Left ventricle myocardium inferior (tissue), 1 donor: Measurements from ENCODE around the gene TNN. TPM values are rescaled to one million over a fixed set of nuclear protein-coding genes. Genes with fewer than 3 reads are reported as not detected.

Source experiments
- DNase-seq: peaks from one replicate; pipeline ENCODE4 v3.0.0-alpha.2; 2020
- H3K27ac ChIP-seq: fragments of 200-600 bp; replicated peaks from 2 replicates; pipeline ENCODE4 v1.8.0; 2021
- H3K27me3 ChIP-seq: fragments of 200-600 bp; 2 replicates; pipeline ENCODE4 v1.8.0; 2021; ENCODE audit warnings: low read depth
- H3K36me3 ChIP-seq: fragments of 200-600 bp; 2 replicates; pipeline ENCODE4 v1.8.0; 2021
- H3K4me1 ChIP-seq: fragments of 200-600 bp; 2 replicates; pipeline ENCODE4 v1.8.0; 2021
- H3K4me3 ChIP-seq: fragments of 200-600 bp; 2 replicates; pipeline ENCODE4 v1.8.0; 2021; ENCODE audit warnings: mild to moderate bottlenecking, moderate library complexity
- H3K9me3 ChIP-seq: fragments of 200-600 bp; replicated peaks from 2 replicates; pipeline ENCODE4 v1.8.0; 2021
- intact Hi-C: fragments of 100-400 bp; cut with micrococcal nuclease; formaldehyde crosslinking; loops from one replicate; pipeline ENCODE4 v1.11.0; 2022
- total RNA-seq: library from RNA; stranded (reverse); fragmentation: NEBNext Ultra II Directional; extraction: Animal tissue kit (Norgen Biotek cat#: 25700); gene quantifications from one replicate; pipeline ENCODE4 v1.2.1, GENCODE V29; 2021
- TF ChIP-seq, protein P1 (sequence below): fragments of 200-600 bp; IDR thresholded peaks from 2 replicates; pipeline ENCODE4 v1.8.0; 2021; ENCODE audit warnings: antibody characterized with exemption, mild to moderate bottlenecking, borderline replicate concordance
- donor health status: DM: no; HTN: yes; CAD: no; lungs with severe emphysema.

TNN gene
- total RNA-seq, 1 donor from 2014 or later, result not detected

DNA sequence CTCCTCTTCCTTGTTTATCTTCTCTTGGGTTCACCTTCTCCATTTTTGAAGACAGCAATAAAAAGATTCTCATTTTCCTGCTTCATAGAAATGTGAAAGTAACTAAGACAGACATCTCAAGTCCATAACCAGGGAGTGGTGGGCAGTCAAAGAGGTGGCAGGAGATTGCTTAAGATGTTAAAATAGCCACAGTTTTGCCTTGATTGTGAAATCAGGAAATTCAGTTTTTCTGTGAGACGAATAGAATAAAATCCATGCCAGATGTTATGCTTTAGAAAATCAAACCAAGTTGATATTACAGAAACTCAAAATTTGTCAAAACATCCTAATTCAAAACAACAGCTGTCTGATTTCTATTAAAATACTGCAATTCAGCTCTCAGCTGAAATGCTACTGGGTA is 57.2 kb downstream of the TNN start:
- H3K9me3 ChIP-seq, result no peaks in the 10 kb centered on the region
- no peaks in the 10 kb centered on the region for H3K27me3 ChIP-seq
- intact Hi-C loops, result loop anchor here (5.0 kb wide), 1 partner anchor 88 kb away; no protein-coding TSS in a partner anchor
- H3K4me3 ChIP-seq, result peak overlapping the region; percentile 28
- no peaks in the 10 kb centered on the region for H3K36me3 ChIP-seq
- no peak for DNase-seq
- H3K4me1 ChIP-seq, result peaks cover 24% of the 10 kb centered on the region
- peak overlapping the region; percentile 65 for H3K27ac ChIP-seq
- TF ChIP-seq, protein P1, sequence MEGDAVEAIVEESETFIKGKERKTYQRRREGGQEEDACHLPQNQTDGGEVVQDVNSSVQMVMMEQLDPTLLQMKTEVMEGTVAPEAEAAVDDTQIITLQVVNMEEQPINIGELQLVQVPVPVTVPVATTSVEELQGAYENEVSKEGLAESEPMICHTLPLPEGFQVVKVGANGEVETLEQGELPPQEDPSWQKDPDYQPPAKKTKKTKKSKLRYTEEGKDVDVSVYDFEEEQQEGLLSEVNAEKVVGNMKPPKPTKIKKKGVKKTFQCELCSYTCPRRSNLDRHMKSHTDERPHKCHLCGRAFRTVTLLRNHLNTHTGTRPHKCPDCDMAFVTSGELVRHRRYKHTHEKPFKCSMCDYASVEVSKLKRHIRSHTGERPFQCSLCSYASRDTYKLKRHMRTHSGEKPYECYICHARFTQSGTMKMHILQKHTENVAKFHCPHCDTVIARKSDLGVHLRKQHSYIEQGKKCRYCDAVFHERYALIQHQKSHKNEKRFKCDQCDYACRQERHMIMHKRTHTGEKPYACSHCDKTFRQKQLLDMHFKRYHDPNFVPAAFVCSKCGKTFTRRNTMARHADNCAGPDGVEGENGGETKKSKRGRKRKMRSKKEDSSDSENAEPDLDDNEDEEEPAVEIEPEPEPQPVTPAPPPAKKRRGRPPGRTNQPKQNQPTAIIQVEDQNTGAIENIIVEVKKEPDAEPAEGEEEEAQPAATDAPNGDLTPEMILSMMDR, result no peak

DNA sequence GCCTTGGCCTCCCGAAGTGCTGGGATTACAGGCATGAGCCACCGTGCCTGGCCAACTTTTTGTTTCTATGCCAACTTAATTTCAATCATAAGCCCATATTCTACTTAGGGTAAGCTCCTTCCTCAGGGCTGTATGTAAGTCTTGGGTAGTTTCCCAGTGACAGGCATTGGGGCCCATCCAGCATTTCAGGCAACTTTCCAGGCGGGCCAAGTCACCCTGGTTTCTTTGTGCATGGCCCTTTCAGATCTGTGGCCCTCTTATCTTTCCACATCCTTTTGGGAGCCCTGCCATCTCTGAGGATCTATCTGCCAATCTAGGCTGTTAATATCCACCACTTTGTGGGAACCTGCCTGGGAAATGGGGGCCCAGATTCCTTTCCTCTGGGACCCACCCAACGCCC is 58.7 kb downstream of the TNN start:
- DNase-seq, result no peak
- Histone ChIP-seq H3K9me3 (no peaks in the 10 kb centered on the region), H3K4me3 (no peak overlapping the region), H3K36me3 (no peaks in the 10 kb centered on the region), H3K27me3 (no peaks in the 10 kb centered on the region), H3K4me1 (peaks cover 38% of the 10 kb centered on the region), H3K27ac (peak overlapping the region; percentile 38)
- intact Hi-C loops, result no loop called here
- TF ChIP-seq, protein P1, result no peak

DNA sequence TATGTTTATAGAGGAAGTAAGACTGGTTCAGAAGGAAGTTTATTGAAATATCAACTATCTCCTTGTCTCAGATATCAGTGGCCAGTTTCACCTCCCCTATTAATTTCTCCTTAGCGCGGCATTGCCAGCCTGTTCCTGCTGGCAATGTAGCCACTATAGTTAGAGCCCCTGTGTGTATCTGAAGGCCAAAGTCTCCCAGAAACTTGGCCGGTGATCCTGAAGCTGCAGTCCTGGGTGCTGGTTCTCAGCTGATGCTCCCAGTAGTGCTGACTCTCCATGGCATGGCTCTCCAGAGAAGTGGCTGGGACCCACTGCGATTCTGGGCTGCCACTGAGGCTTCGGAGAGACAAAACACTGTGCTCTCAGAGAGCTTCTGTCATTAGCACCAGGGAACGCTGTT is 59.9 kb downstream of the TNN start:
- H3K9me3 ChIP-seq, result no peaks in the 10 kb centered on the region
- TF ChIP-seq, protein P1, result no peak
- H3K36me3 ChIP-seq, result no peaks in the 10 kb centered on the region
- H3K4me1 ChIP-seq, result peaks cover 47% of the 10 kb centered on the region
- no peaks in the 10 kb centered on the region for H3K27me3 ChIP-seq
- H3K27ac ChIP-seq, result peak overlapping the region; percentile 58
- intact Hi-C loops, result no loop called here
- H3K4me3 ChIP-seq, result no peak overlapping the region
- no peak for DNase-seq

DNA sequence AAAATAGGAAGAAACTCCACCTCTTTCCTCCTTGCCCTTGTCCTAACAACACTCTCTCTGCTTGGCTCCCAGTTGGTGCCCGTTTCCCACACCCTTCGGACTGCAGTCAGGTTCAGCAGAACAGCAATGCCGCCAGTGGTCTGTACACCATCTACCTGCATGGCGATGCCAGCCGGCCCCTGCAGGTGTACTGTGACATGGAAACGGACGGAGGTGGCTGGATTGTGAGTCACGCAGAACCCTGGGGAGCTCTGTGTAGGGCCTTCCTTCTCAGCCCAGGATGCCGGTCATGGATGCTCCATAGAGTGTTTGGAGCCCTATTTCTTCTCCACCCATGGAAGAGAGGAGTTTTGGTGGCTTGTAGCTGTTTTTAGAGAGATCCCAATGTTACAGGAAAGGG is 60.9 kb downstream of the TNN start:
- no peaks in the 10 kb centered on the region for H3K9me3 ChIP-seq
- H3K27ac ChIP-seq, result peak overlapping the region; percentile 58
- intact Hi-C loops, result no loop called here
- H3K4me3 ChIP-seq, result no peak overlapping the region
- no peaks in the 10 kb centered on the region for H3K27me3 ChIP-seq
- H3K4me1 ChIP-seq, result peaks cover 53% of the 10 kb centered on the region
- TF ChIP-seq, protein P1, result no peak
- H3K36me3 ChIP-seq, result no peaks in the 10 kb centered on the region
- no peak for DNase-seq

DNA sequence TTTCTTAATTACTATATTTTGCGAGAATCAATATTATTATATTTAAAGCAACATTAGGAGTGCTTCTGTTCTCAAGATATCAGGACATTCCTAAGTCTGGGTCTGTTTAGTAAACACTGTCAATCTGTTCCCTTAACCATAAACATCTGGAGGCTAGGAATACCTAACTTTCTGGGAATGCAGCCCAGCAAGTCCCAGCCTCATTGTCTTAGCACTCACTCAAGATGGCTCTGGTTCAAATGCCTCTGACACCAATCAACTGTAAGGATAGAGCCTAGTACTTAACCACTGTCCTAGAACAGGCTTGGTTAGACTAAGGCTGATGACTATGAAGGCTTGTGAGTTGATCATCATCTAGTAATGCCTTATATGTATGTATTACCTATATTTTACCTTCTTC is 61.5 kb downstream of the TNN start:
- TF ChIP-seq, protein P1, result no peak
- intact Hi-C loops, result no loop called here
- H3K4me1 ChIP-seq, result peaks cover 53% of the 10 kb centered on the region
- DNase-seq, result no peak
- H3K4me3 ChIP-seq, result no peak overlapping the region
- H3K27me3 ChIP-seq, result no peaks in the 10 kb centered on the region
- no peaks in the 10 kb centered on the region for H3K36me3 ChIP-seq
- peak overlapping the region; percentile 58 for H3K27ac ChIP-seq
- no peaks in the 10 kb centered on the region for H3K9me3 ChIP-seq

DNA sequence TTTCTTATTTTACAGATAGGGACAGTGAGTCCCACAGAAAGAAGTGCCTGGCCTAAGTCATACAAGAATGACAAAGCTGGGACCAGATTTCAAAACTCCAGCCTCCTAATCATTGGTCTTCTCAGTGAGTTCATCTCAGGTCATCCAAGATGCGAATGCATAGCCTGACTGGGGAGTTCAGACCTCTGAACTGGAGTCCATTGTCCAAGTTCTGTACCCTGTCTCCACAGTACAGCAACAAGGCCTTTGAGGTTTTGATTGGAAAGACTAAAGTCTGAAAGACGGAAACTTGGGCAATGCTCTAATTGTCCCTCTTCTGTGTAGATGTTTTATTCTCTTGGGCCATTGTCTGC is 62.0 kb downstream of the TNN start:
- peaks cover 53% of the 10 kb centered on the region for H3K4me1 ChIP-seq
- TF ChIP-seq, protein P1, result no peak
- H3K27me3 ChIP-seq, result no peaks in the 10 kb centered on the region
- intact Hi-C loops, result no loop called here
- H3K36me3 ChIP-seq, result no peaks in the 10 kb centered on the region
- H3K9me3 ChIP-seq, result no peaks in the 10 kb centered on the region
- DNase-seq, result no peak
- peak overlapping the region; percentile 58 for H3K27ac ChIP-seq
- no peak overlapping the region for H3K4me3 ChIP-seq
